ENCODE measurements around the gene PDXK.

Gene PDXK

GRCh38 chr21:43748622-43749021 lies 29.7 kb downstream of the PDXK start:
- TF ChIP-seq CTCF (IDR thresholded peaks at IDR 0.05; ENCODE audit: control extremely low read depth, extremely low read depth, low read depth, missing control alignments), result no peak
- ChIA-PET POLR2A (no interaction called here), CTCF (interaction anchor here (1.2 kb wide), 1 partner anchor 20 kb away, joined by 4 read pairs; no protein-coding TSS in a partner anchor)
- DNase-seq (ENCODE audit: extremely low spot score), result no peak

- DNase-seq (ENCODE audit: extremely low spot score), result no peak
- ChIA-PET POLR2A (no interaction called here), CTCF (interaction anchor here (1.2 kb wide), 1 partner anchor 19 kb away, joined by 4 read pairs; no protein-coding TSS in a partner anchor)
- TF ChIP-seq CTCF (IDR thresholded peaks at IDR 0.05; ENCODE audit: control extremely low read depth, extremely low read depth, low read depth, missing control alignments), result no peak
Observed at GRCh38 chr21:43749651-43750262, 30.8 kb downstream of the PDXK start.

GRCh38 chr21:43750339-43751033 lies 31.6 kb downstream of the PDXK start:
- CTCF ChIA-PET, result no interaction called here
- no peak for DNase-seq (ENCODE audit: extremely low spot score)
- no peak for TF ChIP-seq CTCF (IDR thresholded peaks at IDR 0.05; ENCODE audit: control extremely low read depth, extremely low read depth, low read depth, missing control alignments)
- POLR2A ChIA-PET, result no interaction called here

GRCh38 chr21:43751955-43752591 lies 33.1 kb downstream of the PDXK start:
- CTCF ChIA-PET, result no interaction called here

GRCh38 chr21:43752758-43753438 lies 34.0 kb downstream of the PDXK start:
- ChIA-PET CTCF (no interaction called here), POLR2A (no interaction called here)
- TF ChIP-seq CTCF (IDR thresholded peaks at IDR 0.05; ENCODE audit: control extremely low read depth, extremely low read depth, low read depth, missing control alignments), result no peak
- no peak for DNase-seq (ENCODE audit: extremely low spot score)

More at GRCh38 chr21:43751955-43752591, 33.1 kb downstream of the PDXK start:
- no peak for DNase-seq (ENCODE audit: extremely low spot score)
- no peak for TF ChIP-seq CTCF (IDR thresholded peaks at IDR 0.05; ENCODE audit: control extremely low read depth, extremely low read depth, low read depth, missing control alignments)
- POLR2A ChIA-PET, result no interaction called here

- ChIA-PET POLR2A (no interaction called here), CTCF (no interaction called here)
- no peak for DNase-seq (ENCODE audit: extremely low spot score)
- no peak for TF ChIP-seq CTCF (IDR thresholded peaks at IDR 0.05; ENCODE audit: control extremely low read depth, extremely low read depth, low read depth, missing control alignments)
Observed at GRCh38 chr21:43753439-43753799, 34.5 kb downstream of the PDXK start.

Measured in GM10248 (cell line).